H1 (cell line): ENCODE measurements around the gene DAB2IP. TPM values are rescaled to one million over a fixed set of nuclear protein-coding genes. Genes with fewer than 3 reads are reported as not detected.

Source experiments
- CTCF ChIA-PET: fragments of 300-600 bp; sonication (Branson Sonifier 250); formaldehyde crosslinking; loops from one replicate; lab custom pipeline; 2021; ENCODE audit not compliant: partially characterized antibody; lab: Charles Lee
- POLR2A ChIA-PET: fragments of 300-600 bp; sonication (Branson Sonifier 250); formaldehyde crosslinking; loops from one replicate; lab custom pipeline; 2021; ENCODE audit warnings: inconsistent platforms; ENCODE audit not compliant: partially characterized antibody; lab: Charles Lee
- DNase-seq, 2 experiments: peaks; one replicate each; pipeline versions ENCODE4 v3.0.0 to v3.0.0-alpha.2; 2010 to 2022; ENCODE audit warnings: low spot score in 2 of 2, low read depth in 1 of 2, mixed read lengths in 1 of 2
- FAIRE-seq: peaks from 2 replicates; lab custom pipeline; 2011; peaks lifted over from hg19 to GRCh38; lab: Jason Lieb, UNC
- H2AFZ ChIP-seq: 2 replicates; pipeline ENCODE4 v1.8.1; 2012; ENCODE audit warnings: low read length, inconsistent platforms
- H2AK5ac ChIP-seq: 2 replicates; pipeline ENCODE4 v1.6.1; 2013; ENCODE audit warnings: low read depth, low read length
- H2BK120ac ChIP-seq: replicated peaks from 2 replicates; pipeline ENCODE3; 2013; ENCODE audit warnings: low read depth, low read length, inconsistent platforms
- H2BK12ac ChIP-seq: 2 replicates; pipeline ENCODE4 v1.6.1; 2013; ENCODE audit warnings: low read depth, low read length
- H2BK15ac ChIP-seq: 2 replicates; pipeline ENCODE4 v1.6.1; 2013; ENCODE audit warnings: low read length
- H2BK20ac ChIP-seq: 2 replicates; pipeline ENCODE4 v1.6.1; 2013; ENCODE audit warnings: low read length
- H2BK5ac ChIP-seq: 2 replicates; pipeline ENCODE4 v1.6.1; 2013; ENCODE audit warnings: low read depth, low read length
- H3K14ac ChIP-seq: 2 replicates; pipeline ENCODE4 v1.6.1; 2013; ENCODE audit warnings: inconsistent platforms; ENCODE audit not compliant: insufficient read length
- H3K18ac ChIP-seq: 2 replicates; pipeline ENCODE4 v1.6.1; 2013; ENCODE audit warnings: low read length; ENCODE audit errors: extremely low read depth
- H3K23ac ChIP-seq: 2 replicates; pipeline ENCODE4 v1.6.1; 2013; ENCODE audit warnings: inconsistent platforms; ENCODE audit not compliant: insufficient read length
- H3K23me2 ChIP-seq: 2 replicates; pipeline ENCODE4 v1.6.1; 2013; ENCODE audit warnings: low read depth, low read length
- H3K27ac ChIP-seq: 2 replicates; pipeline ENCODE4 v1.6.1; 2011; ENCODE audit warnings: low read depth, low read length, inconsistent platforms
- H3K27me3 ChIP-seq, 4 experiments: replicated peaks in 1 of 4; 1 replicate in 1 of 4; 2 replicates in 3 of 4; pipeline versions ENCODE4 v1.6.1 to v1.8.1; 2011 to 2013; ENCODE audit warnings: low read length in 3 of 4, mild to moderate bottlenecking in 3 of 4, inconsistent platforms in 2 of 4, mixed read lengths in 2 of 4, moderate library complexity in 1 of 4; ENCODE audit not compliant: control insufficient read depth in 3 of 4, insufficient read depth in 3 of 4; ENCODE audit errors: extremely low read depth in 1 of 4
- H3K36me3 ChIP-seq, 4 experiments: 2 replicates each; pipeline versions ENCODE4 v1.6.1 to v1.8.1; 2011 to 2013; ENCODE audit warnings: mild to moderate bottlenecking in 4 of 4, low read length in 3 of 4, moderate library complexity in 2 of 4, control low read depth in 1 of 4, inconsistent platforms in 1 of 4; ENCODE audit not compliant: insufficient read depth in 4 of 4, control insufficient read depth in 2 of 4
- H3K4ac ChIP-seq: replicated peaks from 2 replicates; pipeline ENCODE3; 2013; ENCODE audit warnings: low read length, low read depth, mixed read lengths, inconsistent platforms; ENCODE audit not compliant: insufficient read length
- H3K4me1 ChIP-seq, 4 experiments: replicated peaks in 1 of 4; 1 replicate in 1 of 4; 2 replicates in 3 of 4; pipeline versions ENCODE4 v1.6.1 to v1.8.1; 2011 to 2013; ENCODE audit warnings: low read length in 3 of 4, inconsistent platforms in 2 of 4, mixed read lengths in 1 of 4; ENCODE audit not compliant: insufficient read depth in 4 of 4, control insufficient read depth in 3 of 4
- H3K4me2 ChIP-seq, 2 experiments: 2 replicates each; pipeline versions ENCODE4 v1.6.1 to v1.8.1; 2011 to 2013; ENCODE audit warnings: low read depth in 2 of 2, low read length in 2 of 2, control low read depth in 1 of 2, inconsistent platforms in 1 of 2, mild to moderate bottlenecking in 1 of 2; ENCODE audit not compliant: insufficient read depth in 1 of 2
- H3K4me3 ChIP-seq, 4 experiments: fragments of 200-600, 300-600 bp in 1 of 4; sonication (generic), shearing (Covaris generic), sonication (Bioruptor Twin) in 1 of 4; 2 replicates each; pipeline versions ENCODE4 v1.5.1 to v1.8.1; 2011 to 2016; ENCODE audit warnings: low read length in 4 of 4, low read depth in 3 of 4, control low read depth in 2 of 4, inconsistent platforms in 2 of 4, mild to moderate bottlenecking in 2 of 4, mixed read lengths in 1 of 4, moderate library complexity in 1 of 4; ENCODE audit not compliant: insufficient read depth in 2 of 4; ENCODE audit errors: extremely low read depth in 1 of 4
- H3K56ac ChIP-seq: replicated peaks from 2 replicates; pipeline ENCODE3; 2013; ENCODE audit warnings: low read depth, mild to moderate bottlenecking, mixed read lengths, low read length, inconsistent platforms; ENCODE audit not compliant: insufficient read length
- H3K79me1 ChIP-seq: 2 replicates; pipeline ENCODE4 v1.6.1; 2013; ENCODE audit warnings: low read depth, low read length, control low read depth
- H3K79me2 ChIP-seq, 2 experiments: 2 replicates each; pipeline versions ENCODE4 v1.6.1 to v1.8.1; 2012 to 2013; ENCODE audit warnings: low read length in 2 of 2, mild to moderate bottlenecking in 2 of 2, inconsistent platforms in 1 of 2; ENCODE audit not compliant: insufficient read depth in 2 of 2, control insufficient read depth in 1 of 2
- H3K9ac ChIP-seq, 4 experiments: replicated peaks in 1 of 4; 1 replicate in 1 of 4; 2 replicates in 3 of 4; pipeline versions ENCODE4 v1.6.1 to v1.8.1; 2011 to 2013; ENCODE audit warnings: low read depth in 3 of 4, low read length in 3 of 4, control low read depth in 2 of 4, mild to moderate bottlenecking in 2 of 4, moderate library complexity in 2 of 4, inconsistent platforms in 1 of 4; ENCODE audit errors: extremely low read depth in 1 of 4
- H3K9me3 ChIP-seq, 2 experiments: 2 replicates each; pipeline versions ENCODE4 v1.6.1 to v1.8.1; 2012 to 2013; ENCODE audit warnings: mild to moderate bottlenecking in 2 of 2, moderate library complexity in 2 of 2, control low read depth in 1 of 2, inconsistent platforms in 1 of 2, low read depth in 1 of 2, low read length in 1 of 2, mixed read lengths in 1 of 2; ENCODE audit not compliant: insufficient read depth in 2 of 2
- H4K20me1 ChIP-seq, 2 experiments: replicated peaks in 1 of 2; 2 replicates each; pipeline versions ENCODE3 to v1.8.1; 2011 to 2013; ENCODE audit warnings: inconsistent platforms in 2 of 2, low read length in 2 of 2, mild to moderate bottlenecking in 1 of 2; ENCODE audit not compliant: insufficient read depth in 2 of 2, control insufficient read depth in 1 of 2
- H4K5ac ChIP-seq: 2 replicates; pipeline ENCODE4 v1.6.1; 2013; ENCODE audit warnings: low read length, low read depth, mixed read lengths, inconsistent platforms; ENCODE audit not compliant: insufficient read length
- H4K8ac ChIP-seq: 2 replicates; pipeline ENCODE4 v1.8.0; 2013; ENCODE audit warnings: mild to moderate bottlenecking, moderate library complexity, low read length, inconsistent platforms; ENCODE audit not compliant: insufficient read depth; ENCODE audit errors: extremely low read depth
- H4K91ac ChIP-seq: replicated peaks from 2 replicates; pipeline ENCODE3; 2013; ENCODE audit warnings: low read length, mixed read lengths, inconsistent platforms; ENCODE audit not compliant: insufficient read length
- BCL11A ChIP-seq, 2 experiments: IDR thresholded peaks; one replicate each; pipeline ENCODE4 v1.6.1; 2011; ENCODE audit warnings: low read depth in 2 of 2, low read length in 2 of 2, mild to moderate bottlenecking in 2 of 2
- CREB1 ChIP-seq: IDR thresholded peaks from 2 replicates; pipeline ENCODE4 v1.6.1; 2012; ENCODE audit warnings: inconsistent platforms
- JUND ChIP-seq: IDR thresholded peaks from 2 replicates; pipeline ENCODE4 v1.6.1; 2011; ENCODE audit warnings: mild to moderate bottlenecking, improper control_type of control experiment, low read length
- KDM4A ChIP-seq: IDR thresholded peaks from one replicate; pipeline ENCODE4 v1.7.1; 2012; ENCODE audit warnings: low read depth, mild to moderate bottlenecking, moderate library complexity, low read length, inconsistent platforms; ENCODE audit not compliant: severe bottlenecking
- RBBP5 ChIP-seq: IDR thresholded peaks from 2 replicates; pipeline ENCODE4 v1.7.1; 2012; ENCODE audit warnings: low read depth, mild to moderate bottlenecking, inconsistent platforms, low read length, moderate library complexity, borderline replicate concordance
- SIRT6 ChIP-seq: IDR thresholded peaks from one replicate; pipeline ENCODE4 v1.7.1; 2012; ENCODE audit warnings: low read length, inconsistent platforms
- SP1 ChIP-seq: IDR thresholded peaks from 2 replicates; pipeline ENCODE4 v1.6.1; 2011; ENCODE audit warnings: low read depth, low read length
- SUZ12 ChIP-seq: fragments of 200-600 bp; sonication (generic); IDR thresholded peaks from 2 replicates; pipeline ENCODE4 v1.6.1; 2012; ENCODE audit warnings: mild to moderate bottlenecking, inconsistent platforms, low read length, moderate library complexity, mixed read lengths
- ZNF274 ChIP-seq: IDR thresholded peaks from 2 replicates; pipeline ENCODE4 v1.7.0; 2012; ENCODE audit warnings: low read length, borderline replicate concordance; ENCODE audit errors: extremely low read depth
- whole genome bisulfite sequencing, 2 experiments: shearing (Covaris generic) in 1 of 2; methylation state at CpG; one replicate each; pipeline versions ENCODE4 v1.1.6 to v1.1.7; 2013 to 2015; ENCODE audit warnings: low lambda C conversion rate in 2 of 2, mixed read lengths in 2 of 2, inconsistent platforms in 1 of 2, low coverage in 1 of 2, missing lambda C conversion rate in 1 of 2; ENCODE audit not compliant: insufficient replicate concordance in 2 of 2, insufficient coverage in 1 of 2, insufficient read length in 1 of 2; ENCODE audit errors: extremely low coverage in 1 of 2, missing lambda C conversion rate in 1 of 2; 5-methylcytosine and 5-hydroxymethylcytosine counted together
- polyA plus RNA-seq, 7 experiments: library from polyadenylated mRNA; depleted of rRNA in 3 of 7; stranded (reverse) in 5 of 7; unstranded in 2 of 7; fragments of >200 nt in 5 of 7; fragments of 200-250 nt in 2 of 7; gene quantifications; 1 replicate in 5 of 7; 2 replicates in 1 of 7; 4 replicates in 1 of 7; pipeline versions ENCODE4 v1.2.1 to v1.2.3, GENCODE V29; 2011 to 2013; ENCODE audit warnings: missing spikeins in 2 of 7, mixed read lengths in 2 of 7
- total RNA-seq: library from RNA; stranded (reverse); fragmentation: NEBNext Ultra II Directional; extraction: Animal tissue kit (Norgen Biotek cat#: 25700); gene quantifications from 2 replicates; pipeline ENCODE4 v1.2.1, GENCODE V29; 2021

DAB2IP gene
- total and polyA plus RNA-seq, 2 of the 8 experiments (the other 6 are each of a cell fraction or from before 2014, with no cell fraction given): 19.7 to 39.5 TPM

DNA sequence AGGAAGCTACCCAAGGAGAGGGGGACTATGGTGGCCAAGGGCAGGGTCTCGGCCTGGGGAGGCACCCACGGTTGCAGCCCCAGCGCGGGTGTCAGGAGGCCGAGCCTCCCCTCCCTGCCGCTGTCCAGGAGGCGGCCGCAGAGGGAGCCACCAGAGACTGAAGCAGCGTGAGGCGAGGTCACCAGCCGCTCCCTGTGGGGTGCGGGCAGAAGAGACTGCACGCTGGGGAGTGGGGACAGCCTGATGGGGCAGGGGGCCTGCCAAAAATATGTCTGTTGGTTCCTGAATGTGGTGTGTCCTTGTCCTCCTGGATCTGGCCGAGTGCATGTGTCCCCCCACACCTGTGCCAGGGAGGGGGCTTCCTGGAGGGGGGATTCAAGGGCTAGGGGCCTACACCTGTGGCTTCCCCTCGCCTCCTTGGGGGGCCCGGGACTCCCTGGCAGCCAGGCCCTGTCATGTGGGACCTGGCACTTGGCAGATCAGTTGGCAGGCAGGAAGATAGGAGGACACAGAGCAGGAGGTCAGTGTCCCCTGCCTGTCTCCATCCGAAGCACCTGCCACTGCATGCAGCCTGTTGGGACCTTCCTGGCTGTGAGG, 131.2 kb downstream of the DAB2IP start:
- Histone ChIP-seq H3K36me3 (peaks cover 2 to 14% (median 8%) of the 10 kb centered on the region in 4 experiments; a peak in 6 of 8 replicates), H2BK12ac (no peak overlapping the region), H2BK20ac (no peak overlapping the region), H3K14ac (no peak overlapping the region), H3K79me2 (no peaks in the 10 kb centered on the region; a peak in 1 of 4 replicates), H3K9me3 (no peaks in the 10 kb centered on the region), H4K5ac (no peak overlapping the region), H3K4me2 (no peak overlapping the region), H2BK15ac (no peak overlapping the region), H2AK5ac (no peak overlapping the region), H3K27ac (no peak overlapping the region), H3K27me3 (no peaks in the 10 kb centered on the region), H4K8ac (no peak overlapping the region), H4K20me1 (peaks cover 0 to 3% of the 10 kb centered on the region in 2 experiments), H3K56ac (no peak overlapping the region), H2BK120ac (no peak overlapping the region), H3K4me1 (peaks cover 0 to 20% (median 10%) of the 10 kb centered on the region in 4 experiments; a peak in 6 of 7 replicates), H3K4ac (no peak overlapping the region), H3K23ac (no peak overlapping the region), H3K18ac (no peak overlapping the region), H2BK5ac (peak overlapping the region; percentile 73; the same call in 1 of the 2 replicates), H3K9ac (no peak overlapping the region), H4K91ac (no peak overlapping the region), H3K79me1 (no peaks in the 10 kb centered on the region), H3K23me2 (0 out of 2 replicates have a peak, but pooled peaks cover 2% of the 10 kb centered on the region), H2AFZ (no peak overlapping the region), H3K4me3 (no peak overlapping the region)
- CTCF ChIA-PET: interaction anchor here (0.7 to 1.6 kb wide), 3 partner anchors 17 to 77 kb away, joined by 3 read pairs; no protein-coding TSS in a partner anchor
- DNase-seq: no peak
- POLR2A ChIA-PET: no interaction called here
- TF ChIP-seq JUND: no peak
- TF ChIP-seq SIRT6: no peak
- TF ChIP-seq KDM4A: no peak
- TF ChIP-seq ZNF274: no peak
- TF ChIP-seq RBBP5: no peak
- TF ChIP-seq BCL11A (IDR thresholded peaks at IDR 0.05; ENCODE audit: low read depth in 2 of 2, low read length in 2 of 2): no peak
- no peak for TF ChIP-seq CREB1
- no peak for TF ChIP-seq SUZ12
- TF ChIP-seq SP1: no peak
- FAIRE-seq: no peak
- WGBS, 2 experiments: 89% methylated on average over 15 of the region's 17 CpGs; no CpG with 5 or more reads in 1 of the 2 experiments
